GM19468 (cell line): ENCODE results near the gene OSTF1.

Source experiments
- ATAC-seq: cut with Tn5 transposase; IDR thresholded peaks from one replicate; pipeline ENCODE4 v1.9.1; 2021; ENCODE audit warnings: mild to moderate bottlenecking, moderate library complexity, moderate number of reproducible peaks; ENCODE audit not compliant: unreplicated experiment; ENCODE audit errors: extremely low read depth

Gene OSTF1

DNA sequence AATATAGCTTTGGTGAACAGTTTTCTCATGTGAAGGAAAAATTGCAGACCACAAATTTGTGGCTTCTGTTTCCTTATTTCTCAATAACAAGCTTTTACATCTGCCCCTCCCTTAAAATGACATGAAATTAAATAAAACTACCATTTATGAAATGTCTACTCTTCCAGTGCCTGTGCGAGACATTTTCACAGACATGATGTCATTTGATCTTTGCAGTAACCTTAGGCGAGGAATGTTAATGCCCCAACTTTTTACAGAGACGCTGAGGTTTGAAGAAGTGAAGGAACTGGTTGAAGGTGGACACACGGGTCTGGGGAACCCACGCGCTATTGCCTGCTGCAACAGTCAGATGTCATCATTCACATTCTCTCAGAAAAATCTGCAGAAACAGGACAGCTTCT is 61.5 kb downstream of the OSTF1 start:
- no peak for ATAC-seq

DNA sequence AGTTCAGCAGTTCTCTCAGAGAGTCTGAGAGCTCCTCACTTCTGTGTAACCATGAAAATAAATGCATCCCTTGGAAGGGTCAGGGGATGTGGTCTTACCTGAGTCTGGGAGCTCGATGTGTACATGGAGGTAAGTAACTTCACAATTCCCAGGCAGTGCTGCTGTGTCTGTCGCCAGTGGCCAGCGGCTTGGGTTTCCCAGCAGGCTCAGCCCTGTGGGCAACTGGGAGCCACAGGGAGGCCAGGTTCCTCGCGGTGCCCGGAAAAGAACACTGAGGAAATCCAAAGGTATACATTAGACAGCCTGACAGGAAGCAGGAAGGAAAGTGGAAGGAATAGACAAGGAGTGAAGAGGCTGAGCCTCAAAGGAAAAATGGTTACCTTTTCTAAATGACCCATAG is 62.2 kb downstream of the OSTF1 start:
- no peak for ATAC-seq

DNA sequence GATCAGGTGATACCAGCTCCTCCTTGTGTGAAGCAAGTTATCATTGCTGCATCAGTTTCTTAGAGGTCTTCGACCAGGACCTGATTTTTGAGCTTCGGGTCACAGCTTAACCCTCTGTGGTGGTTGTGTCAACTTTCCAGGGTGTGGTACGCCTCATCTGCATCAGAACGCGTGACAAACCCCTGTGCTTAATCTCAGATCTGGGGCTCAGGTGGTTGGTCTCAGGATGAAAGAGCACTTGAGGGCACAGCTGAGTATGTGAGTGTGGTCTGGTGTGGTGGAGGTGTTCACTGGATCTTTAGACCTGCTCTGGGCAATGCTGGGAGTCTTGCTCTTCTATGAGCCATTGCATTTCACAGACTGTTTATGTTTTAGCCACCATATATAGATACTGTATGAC is 64.1 kb downstream of the OSTF1 start:
- no peak for ATAC-seq

DNA sequence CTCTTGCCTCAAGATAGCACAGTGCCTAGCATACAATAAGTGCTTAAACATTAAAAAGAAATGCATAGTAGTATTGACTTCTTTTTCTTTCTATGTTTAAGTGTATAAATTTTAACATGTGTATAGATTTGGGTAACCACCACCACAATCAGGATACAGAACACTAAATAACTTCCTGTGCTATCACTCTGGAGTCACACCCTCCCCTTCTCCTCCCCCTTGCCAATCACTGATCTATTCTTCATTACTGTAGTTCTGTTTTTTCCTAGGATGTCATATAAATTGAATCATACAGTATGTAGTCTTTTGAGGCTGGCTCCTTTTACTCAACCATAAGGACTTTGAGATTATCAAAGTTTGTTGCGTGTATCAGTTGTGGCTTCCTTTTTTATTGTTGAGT is 68.5 kb downstream of the OSTF1 start:
- ATAC-seq: no peak

DNA sequence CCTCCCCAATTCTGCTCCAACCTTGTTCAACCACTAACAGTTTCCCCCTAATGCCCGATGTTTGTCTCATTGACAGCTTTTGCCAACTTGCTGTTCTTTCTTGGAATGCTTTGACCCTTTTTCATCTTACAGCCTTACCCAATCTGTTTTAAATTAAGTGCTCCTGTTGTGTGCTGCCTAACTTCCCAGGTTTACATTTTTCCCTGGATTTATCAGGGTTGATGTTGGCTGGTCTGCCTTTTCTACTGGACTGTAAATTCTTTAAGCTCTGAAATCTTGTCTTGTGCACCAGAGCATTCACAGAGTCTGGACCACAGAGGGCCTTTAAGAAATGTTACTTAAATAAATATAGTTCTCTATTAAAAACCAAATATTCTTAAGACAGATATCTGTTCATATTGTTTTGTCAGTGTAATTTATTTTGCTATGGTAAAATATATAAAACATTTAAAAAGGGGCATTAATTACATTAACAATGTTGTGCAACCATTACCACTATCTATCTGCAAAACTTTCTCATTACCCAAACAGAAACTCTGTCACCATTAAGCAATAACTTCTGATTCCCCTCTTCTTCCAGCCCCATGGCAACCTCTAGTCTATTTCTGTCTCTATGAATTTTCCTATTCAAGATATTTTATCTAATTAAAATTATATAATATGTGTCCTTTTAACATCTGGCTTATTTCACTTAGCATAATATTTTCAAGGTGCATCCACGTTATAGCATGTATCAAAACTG is 73.0 kb downstream of the OSTF1 start:
- no peak for ATAC-seq

DNA sequence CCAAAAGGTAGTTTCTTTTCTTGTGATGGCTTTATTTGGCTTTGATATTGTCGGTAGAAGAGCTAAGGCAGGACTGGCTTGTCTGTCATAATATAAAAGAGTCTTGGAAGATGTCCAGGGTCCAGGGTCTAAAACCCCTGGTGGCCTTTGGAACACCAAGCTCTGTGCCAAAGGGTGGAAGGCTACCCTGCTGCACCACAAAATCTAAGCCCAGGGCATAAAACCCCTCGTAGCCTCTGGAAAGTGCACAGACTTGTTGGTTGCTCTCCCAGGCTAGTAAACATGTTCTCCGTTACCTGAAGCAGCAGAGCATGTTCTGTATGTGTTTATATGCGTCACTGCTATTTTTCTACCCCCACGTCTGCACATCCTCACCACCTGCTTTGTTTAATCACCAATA is 75.5 kb downstream of the OSTF1 start:
- ATAC-seq: no peak

DNA sequence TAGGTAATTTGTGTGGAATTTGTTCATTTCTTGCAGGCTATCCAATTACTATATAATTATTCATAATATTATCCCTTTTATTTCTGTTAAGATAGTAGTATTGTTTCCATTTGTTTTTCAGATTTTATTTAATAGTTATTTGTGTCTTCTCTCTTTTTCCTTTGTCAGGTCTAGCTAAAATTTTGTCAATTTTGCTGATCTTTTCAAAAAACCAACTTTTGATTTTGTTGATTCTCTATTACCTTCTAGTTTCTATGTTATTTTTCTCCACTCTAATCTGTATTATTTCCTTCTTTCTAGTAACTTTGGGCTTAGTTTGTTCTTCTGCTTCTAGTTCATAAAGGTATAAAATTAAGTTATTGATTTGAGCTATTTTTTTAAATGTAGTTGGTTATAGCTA is 76.3 kb downstream of the OSTF1 start:
- no peak for ATAC-seq

DNA sequence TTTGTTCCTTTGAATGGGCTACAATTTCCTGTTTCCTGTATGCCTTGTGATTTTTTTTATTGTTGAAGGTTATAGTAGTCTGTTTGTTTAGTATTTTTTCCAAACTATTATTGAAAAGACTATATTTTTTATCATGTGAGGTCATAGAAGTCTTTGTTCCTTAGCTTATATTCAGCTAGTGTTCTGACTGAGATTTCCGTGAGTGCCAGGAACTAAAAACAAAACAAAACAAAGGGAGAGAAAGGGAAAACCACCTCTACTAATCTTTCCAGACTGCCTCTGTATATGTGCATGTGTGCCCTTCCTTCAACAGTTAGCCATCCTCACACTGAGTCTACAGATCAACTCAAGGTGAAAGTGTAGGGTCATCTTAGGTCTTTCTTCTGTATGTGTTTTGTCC is 79.0 kb downstream of the OSTF1 start:
- no peak for ATAC-seq

DNA sequence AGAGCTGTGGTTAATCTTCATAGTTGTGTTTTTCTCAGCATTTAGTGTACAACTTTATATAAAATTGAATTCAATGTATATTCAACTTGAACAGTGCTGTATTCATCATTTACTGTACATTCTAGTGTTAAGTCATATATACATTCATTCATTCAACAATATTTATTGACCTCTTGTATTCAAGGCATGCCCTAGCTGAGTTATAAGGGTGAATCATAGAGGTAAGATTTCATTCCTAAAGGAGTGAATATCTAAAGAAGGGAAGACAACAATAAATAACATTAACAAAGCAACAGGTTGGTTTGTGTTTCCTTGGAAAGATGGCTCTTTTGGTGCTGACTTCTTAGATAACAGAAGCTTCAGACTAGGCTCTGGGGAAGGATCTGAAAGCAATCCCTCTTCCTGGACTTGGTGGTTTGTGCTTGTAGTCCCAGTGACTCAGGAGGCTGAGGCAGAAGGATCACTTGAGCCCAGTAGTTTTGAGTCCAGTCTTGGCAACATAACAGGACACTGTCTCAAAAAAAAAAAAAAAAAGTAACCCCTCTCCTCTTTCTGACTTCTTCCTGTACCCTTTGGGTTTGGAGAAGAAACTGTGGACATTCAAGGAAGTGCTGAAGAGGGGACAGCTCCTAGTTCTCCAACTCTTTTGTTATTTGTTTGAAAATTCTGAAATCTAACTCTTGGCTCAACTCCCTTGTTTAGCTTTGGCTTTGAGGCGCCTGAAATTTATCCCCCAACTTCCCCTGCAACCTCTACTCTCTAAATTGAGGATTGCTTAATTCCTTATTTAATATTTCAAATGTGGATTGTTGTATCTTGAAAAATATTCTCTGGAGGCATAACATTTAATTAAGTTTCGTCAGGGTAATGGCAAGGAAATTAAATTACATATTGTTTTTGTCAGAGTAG is 80.2 kb downstream of the OSTF1 start:
- no peak for ATAC-seq

DNA sequence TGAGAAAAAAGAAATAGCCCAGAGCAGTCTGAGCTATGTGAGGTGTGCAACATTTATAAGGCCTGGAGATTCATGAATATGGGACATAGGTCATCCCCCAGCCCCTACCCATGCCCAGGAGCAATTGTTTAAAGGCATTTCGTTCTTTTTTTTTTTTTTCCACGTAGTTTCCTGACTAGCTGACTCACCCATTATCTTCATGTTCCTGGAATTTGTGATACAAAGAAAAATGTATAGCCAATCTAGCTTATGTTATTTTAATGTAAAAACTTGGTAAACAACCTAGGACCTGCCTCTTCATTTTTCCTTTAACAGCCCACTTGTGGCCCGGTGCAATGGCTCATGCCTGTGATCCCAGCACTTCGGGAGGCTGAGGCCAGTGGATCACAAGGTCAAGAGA is 81.3 kb downstream of the OSTF1 start:
- no peak for ATAC-seq

DNA sequence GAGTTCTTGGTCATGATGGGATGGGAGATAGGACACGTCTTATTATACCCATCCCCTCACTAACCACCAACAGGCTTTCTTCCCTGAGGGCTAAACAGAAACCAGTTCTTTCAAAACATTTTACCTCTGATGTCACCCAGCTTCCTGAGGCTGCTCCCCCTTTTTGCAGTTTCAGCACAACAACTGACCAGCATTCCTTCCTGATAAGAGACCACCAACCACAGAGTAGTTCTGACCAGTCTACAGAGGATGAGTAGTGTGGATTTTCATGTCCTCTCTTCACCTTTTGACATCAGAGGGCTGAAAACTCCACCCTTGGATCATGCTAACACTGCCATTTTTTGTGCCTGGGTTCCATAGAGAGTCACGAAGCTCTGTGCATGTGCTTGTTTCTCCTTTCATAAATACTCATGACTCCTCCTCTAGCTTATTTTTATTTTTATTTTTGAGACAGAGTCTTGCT is 82.6 kb downstream of the OSTF1 start:
- no peak for ATAC-seq

DNA sequence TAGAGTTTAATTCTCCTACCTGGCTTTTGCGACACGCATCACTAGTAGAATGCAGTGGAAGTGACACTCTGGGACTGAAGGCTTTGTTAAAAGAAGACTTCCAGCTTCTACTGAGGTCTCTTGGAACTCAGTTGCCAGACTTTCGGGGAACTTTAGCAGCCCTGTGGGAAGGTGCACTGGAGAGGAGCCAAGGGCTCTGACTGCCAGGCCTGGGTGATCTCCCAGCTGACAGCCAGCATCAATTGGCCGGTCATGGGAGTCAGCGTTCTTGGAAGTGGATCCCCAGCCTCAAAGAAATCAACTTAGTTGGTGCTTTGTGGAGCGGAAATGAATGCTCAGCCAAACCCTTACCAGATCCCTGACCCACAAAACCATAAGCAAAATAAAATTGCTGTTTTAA is 87.1 kb downstream of the OSTF1 start:
- ATAC-seq: no peak

DNA sequence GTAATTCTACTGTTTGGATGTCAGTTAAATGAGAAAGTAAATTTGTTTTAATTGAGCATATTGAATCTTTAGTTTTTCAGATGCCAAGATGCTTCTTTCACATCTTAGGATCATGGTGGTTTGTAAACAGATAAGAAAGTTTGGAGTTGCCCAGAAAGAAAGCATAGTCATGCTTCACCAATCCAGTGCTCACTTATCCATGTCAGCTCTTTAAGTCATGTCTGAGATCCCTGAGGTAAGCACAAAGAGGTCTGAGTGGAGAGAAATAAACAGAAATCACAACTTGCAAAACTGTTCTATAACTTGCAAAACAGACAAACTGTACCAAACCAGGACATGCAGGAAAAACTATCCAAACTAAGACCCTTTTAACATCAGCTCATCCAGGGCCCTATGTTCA is 87.7 kb downstream of the OSTF1 start:
- ATAC-seq: no peak

DNA sequence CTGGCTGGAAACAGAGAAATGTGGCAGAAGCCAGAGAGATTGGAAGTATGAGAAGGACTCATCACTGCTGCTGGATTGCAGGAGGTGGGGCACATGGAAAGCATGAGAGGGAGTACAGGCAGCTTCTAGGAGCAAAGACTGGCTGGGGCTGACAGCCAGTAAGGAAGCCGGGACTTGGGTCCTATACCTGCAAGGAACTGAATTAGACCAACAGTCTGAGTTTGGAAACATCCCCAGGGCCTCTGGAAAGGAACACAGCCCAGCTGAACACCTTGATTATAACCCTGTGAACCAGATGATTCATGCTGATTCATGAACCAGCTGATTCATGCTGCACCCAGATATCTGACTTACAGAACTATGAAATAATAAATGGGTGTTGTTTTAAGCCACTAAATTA is 93.4 kb downstream of the OSTF1 start:
- ATAC-seq: no peak

DNA sequence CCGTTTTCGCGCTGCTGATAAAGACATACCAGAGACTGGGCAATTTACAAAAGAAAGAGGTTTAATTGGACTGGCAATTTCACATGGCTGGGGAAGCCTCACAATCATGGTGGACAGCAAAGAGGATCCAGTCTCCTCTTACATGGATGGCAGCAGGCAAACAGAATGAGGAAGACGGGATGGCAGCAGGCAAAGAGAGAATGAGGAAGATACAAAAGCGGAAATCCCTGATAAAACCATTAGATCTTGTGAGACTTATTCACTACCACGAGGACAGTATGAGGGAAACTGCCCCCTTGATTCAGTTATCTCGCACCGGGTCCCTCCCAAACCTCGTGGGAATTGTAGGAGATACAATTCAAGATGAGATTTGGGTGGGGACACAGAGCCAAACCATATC is 95.0 kb downstream of the OSTF1 start:
- ATAC-seq: no peak

DNA sequence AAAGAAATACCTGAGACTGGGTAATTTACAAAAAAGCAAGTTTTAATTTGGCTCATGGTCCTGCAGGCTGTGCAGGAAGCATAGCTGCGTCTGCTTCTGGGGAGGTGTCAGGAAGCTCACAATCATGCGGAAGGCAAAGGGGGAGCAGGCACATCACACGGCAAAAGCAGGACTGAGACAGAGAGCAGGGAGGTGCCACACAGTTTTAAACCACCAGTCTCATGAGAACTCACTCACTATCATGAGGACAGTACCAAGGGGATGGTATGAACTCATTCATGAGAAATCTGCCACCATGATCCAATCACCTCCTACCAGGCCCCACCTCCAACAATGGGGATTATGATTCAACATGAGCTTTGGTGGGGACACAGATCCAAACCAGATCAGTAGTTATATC is 96.2 kb downstream of the OSTF1 start:
- ATAC-seq: no peak

DNA sequence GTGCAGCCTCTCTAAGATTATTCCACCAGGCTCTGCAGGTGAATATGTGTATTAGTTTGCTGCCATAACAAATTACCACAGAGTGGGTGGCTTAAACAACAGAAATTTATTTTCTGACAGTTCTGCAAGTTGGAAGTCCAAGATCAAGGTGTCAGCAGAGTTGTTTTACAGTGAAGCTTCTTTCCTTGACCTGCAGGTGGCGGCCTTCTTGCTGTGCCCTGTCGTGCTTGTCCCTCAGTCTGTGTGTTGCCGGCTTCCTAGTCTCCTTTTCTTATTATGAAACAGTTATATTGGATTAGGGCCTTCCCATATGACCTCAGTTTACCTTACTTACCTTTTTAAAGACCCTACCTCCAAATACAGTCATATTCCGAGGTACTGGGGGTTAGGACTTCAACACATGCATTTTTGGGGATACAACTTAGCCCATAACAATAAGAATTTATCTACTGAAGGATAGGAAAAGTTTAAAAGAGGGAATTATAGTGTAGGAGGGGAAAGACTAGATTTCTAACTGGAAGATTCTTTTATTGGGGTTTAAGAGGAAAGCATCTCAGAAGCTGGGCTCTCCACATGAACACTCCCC is 97.4 kb downstream of the OSTF1 start:
- no peak for ATAC-seq

DNA sequence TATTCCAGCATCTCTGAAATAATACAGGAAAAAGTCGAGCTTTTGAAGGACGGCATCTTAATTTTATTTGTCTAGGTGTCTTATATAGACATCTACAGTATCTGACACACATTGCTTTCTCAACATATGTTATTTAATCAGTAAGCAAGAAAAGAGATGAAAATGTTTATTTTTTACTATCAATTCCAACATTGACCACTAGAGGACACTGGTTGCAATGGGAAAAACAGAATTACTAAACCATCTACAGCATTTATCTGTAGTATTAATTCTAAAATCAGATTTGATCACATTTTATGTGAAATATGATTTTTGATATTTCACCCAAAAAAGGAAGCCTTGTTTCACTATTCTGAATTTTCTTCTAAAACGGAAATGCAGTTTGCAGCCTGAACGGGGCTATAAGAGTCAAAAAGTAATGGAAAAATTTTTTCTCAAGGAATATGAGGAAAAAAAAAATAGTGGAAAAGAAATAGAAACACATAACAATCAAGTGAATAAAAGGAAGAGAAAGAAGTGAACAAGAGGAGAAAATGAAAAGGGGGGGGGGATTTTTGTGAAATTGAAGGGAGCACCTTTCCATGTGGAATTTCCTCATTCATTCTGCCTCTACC is 98.6 kb downstream of the OSTF1 start:
- ATAC-seq: no peak

DNA sequence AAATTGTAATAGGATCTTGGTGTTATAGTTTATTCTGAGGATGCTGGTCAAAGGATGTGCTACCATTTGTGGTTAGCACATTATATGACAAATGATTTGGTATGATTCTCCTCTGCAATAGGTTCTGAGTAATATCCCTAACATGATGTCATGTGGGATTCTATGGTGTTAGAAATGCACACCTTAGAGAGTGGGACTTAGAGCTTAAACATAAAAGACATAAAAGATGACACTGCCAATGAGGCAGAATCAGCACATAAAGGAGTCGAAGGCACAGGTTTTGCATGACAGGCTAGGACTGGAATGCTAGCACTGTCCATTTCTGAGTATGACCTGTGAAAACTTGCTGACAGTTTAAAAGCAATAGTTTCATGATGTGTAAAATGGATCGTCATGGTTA is 100.4 kb downstream of the OSTF1 start:
- ATAC-seq: no peak

DNA sequence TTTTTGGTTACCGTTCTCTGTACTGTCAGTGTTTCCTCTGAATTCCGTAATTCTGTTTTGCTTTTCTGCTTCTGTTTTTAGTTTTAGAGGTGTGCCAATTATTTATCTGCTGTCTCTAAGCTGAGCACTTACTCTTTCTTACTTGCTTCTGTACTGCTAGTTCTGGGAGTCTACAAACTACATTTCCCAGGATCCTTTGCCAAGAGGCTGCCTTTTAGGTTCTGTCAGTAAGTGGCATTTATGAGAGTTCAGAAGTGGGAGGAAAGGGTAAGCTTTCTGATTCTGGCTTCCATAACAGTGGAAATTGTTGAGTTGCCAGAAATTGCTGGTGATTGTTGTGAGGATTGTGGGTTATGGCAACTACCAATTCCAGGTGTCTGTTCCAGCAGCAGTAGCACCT is 102.4 kb downstream of the OSTF1 start:
- ATAC-seq: no peak
